K562 (cell line): ENCODE results near the gene SCIN.

Experiments
- ARID3A ChIP-seq: IDR thresholded peaks from 2 replicates; pipeline ENCODE4 v1.6.1; 2012; ENCODE audit warnings: low read depth, low read length, improper control_type of control experiment, borderline replicate concordance
- KDM1A ChIP-seq, 2 experiments: fragments of 450-650 bp; IDR thresholded peaks; 2 replicates each; pipeline ENCODE4 v1.6.1; 2016; ENCODE audit warnings: mild to moderate bottlenecking in 2 of 2
- MYC ChIP-seq, 2 experiments: fragments of 250-450 bp in 1 of 2; sonication (Bioruptor Pico) in 1 of 2; IDR thresholded peaks; 2 replicates each; pipeline versions ENCODE4 v1.5.1 to v1.6.1; 2012 to 2021; ENCODE audit warnings: low read depth in 2 of 2, borderline replicate concordance in 1 of 2, improper control_type of control experiment in 1 of 2, low read length in 1 of 2, mild to moderate bottlenecking in 1 of 2, moderate library complexity in 1 of 2
- RFX5 ChIP-seq: IDR thresholded peaks from 2 replicates; pipeline ENCODE4 v1.6.1; 2011; ENCODE audit warnings: low read depth, mild to moderate bottlenecking, improper control_type of control experiment, low read length

DNA sequence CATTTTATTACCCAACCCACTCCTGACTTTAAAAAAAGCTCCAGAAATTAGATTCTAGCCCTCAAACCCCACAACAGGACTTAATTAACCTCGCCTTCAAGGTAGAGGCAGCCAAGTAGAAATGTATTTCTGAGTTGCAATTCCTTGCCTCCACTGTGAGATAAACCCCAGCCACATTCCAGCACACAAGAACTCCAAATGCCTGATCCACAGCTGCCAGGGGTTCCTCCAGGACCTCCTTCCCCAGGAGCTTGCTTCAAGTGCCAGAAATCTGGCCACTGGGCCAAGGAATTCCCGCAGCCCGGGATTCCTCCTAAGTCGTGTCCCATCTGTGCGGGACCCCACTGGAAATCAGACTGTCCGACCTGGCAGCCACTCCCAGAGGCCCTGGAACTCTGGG lies 91.1 kb downstream of the SCIN start:
- TF ChIP-seq ARID3A (no peak), RFX5 (no peak), KDM1A (IDR thresholded peaks at IDR 0.05) (no peak), MYC (IDR thresholded peaks at IDR 0.05; ENCODE audit: low read depth, low read length) (no peak), MYC (CRISPR knock-in tag; IDR thresholded peaks at IDR 0.05; ENCODE audit: borderline replicate concordance, low read depth) (no peak)
